SU-DHL-6 (cell line): ENCODE measurements around the gene EMX1.

Source experiments
- H2AFZ ChIP-seq: fragments of 200-600 bp; sonication (generic); 2 replicates; pipeline ENCODE4 v1.6.1; 2014; ENCODE audit warnings: low read depth, mild to moderate bottlenecking, moderate library complexity, mixed read lengths, antibody characterized with exemption, low read length; ENCODE audit not compliant: severe bottlenecking
- H3F3A ChIP-seq: fragments of 200-600 bp; shearing (Covaris generic); 2 replicates; pipeline ENCODE4 v1.6.0; 2016; ENCODE audit warnings: antibody characterized with exemption, mild to moderate bottlenecking; ENCODE audit not compliant: insufficient read depth
- H3K27ac ChIP-seq: fragments of 200-600 bp; sonication (generic); 2 replicates; pipeline ENCODE4 v1.5.1; 2016; ENCODE audit warnings: low read depth, mild to moderate bottlenecking, low read length, moderate library complexity, mixed read lengths
- H3K27me3 ChIP-seq: fragments of 200-600 bp; sonication (generic), shearing (Covaris generic); 2 replicates; pipeline ENCODE4 v1.6.0; 2014; ENCODE audit warnings: mild to moderate bottlenecking, low read length
- H3K36me3 ChIP-seq: fragments of 200-600 bp; sonication (generic); 2 replicates; pipeline ENCODE4 v1.6.1; 2014; ENCODE audit warnings: mild to moderate bottlenecking, low read length, mixed read lengths
- H3K4me2 ChIP-seq: fragments of 300-600, 200-600 bp; shearing (Covaris generic), sonication (generic); 2 replicates; pipeline ENCODE4 v1.6.0; 2014; ENCODE audit warnings: low read length, low read depth, mild to moderate bottlenecking; ENCODE audit not compliant: poor library complexity, severe bottlenecking
- H3K4me3 ChIP-seq: fragments of 200-600 bp; sonication (generic); 2 replicates; pipeline ENCODE4 v1.5.1; 2014; ENCODE audit warnings: antibody characterized with exemption, low read length, mild to moderate bottlenecking, mixed read lengths; ENCODE audit not compliant: insufficient read depth, poor library complexity, severe bottlenecking
- H3K79me2 ChIP-seq: fragments of 200-600 bp; sonication (generic); 2 replicates; pipeline ENCODE4 v1.6.1; 2014; ENCODE audit warnings: mild to moderate bottlenecking, low read length, moderate library complexity; ENCODE audit not compliant: insufficient read depth
- H3K9ac ChIP-seq: fragments of 200-600 bp; sonication (generic); 2 replicates; pipeline ENCODE4 v1.7.0; 2014; ENCODE audit warnings: mild to moderate bottlenecking, low read length
- H3K9me2 ChIP-seq: fragments of 200-600 bp; sonication (generic); replicated peaks from 2 replicates; pipeline ENCODE4 v1.6.1; 2014; ENCODE audit warnings: low read length; ENCODE audit not compliant: insufficient read depth
- H3K9me3 ChIP-seq: fragments of 200-600 bp; sonication (generic); 2 replicates; pipeline ENCODE4 v1.6.1; 2014; ENCODE audit warnings: low read length, mixed read lengths; ENCODE audit not compliant: insufficient read depth
- H4K20me1 ChIP-seq: fragments of 200-600 bp; sonication (generic); 2 replicates; pipeline ENCODE4 v1.6.1; 2014; ENCODE audit warnings: low read depth, mild to moderate bottlenecking, antibody characterized with exemption, low read length, moderate library complexity, mixed read lengths
- CTCF ChIP-seq: fragments of 200-600 bp; sonication (generic); IDR thresholded peaks from one replicate; pipeline ENCODE4 v1.5.1; 2017; ENCODE audit warnings: antibody characterized with exemption, mild to moderate bottlenecking, low read length, moderate library complexity; ENCODE audit not compliant: insufficient read depth, poor library complexity, severe bottlenecking
- EZH2phosphoT487 ChIP-seq: fragments of 200-600 bp; sonication (generic), shearing (Covaris generic); conservative IDR thresholded peaks from 2 replicates; pipeline ENCODE4 v1.6.1; 2018; ENCODE audit warnings: mild to moderate bottlenecking, antibody characterized with exemption, low read length, moderate library complexity, mixed read lengths

The EMX1 gene

GRCh38 chr2:72965016-72965415, 47.7 kb downstream of the EMX1 start:
- H3K9me2 ChIP-seq: no peaks in the 10 kb centered on the region
- H3K36me3 ChIP-seq: no peaks in the 10 kb centered on the region
- no peaks in the 10 kb centered on the region for H3K9me3 ChIP-seq
- no peaks in the 10 kb centered on the region for H4K20me1 ChIP-seq
- no peak overlapping the region for H2AFZ ChIP-seq
- H3K27me3 ChIP-seq: no peaks in the 10 kb centered on the region
- H3K9ac ChIP-seq: no peak overlapping the region
- H3K4me2 ChIP-seq: no peak overlapping the region
- no peaks in the 10 kb centered on the region for H3F3A ChIP-seq
- no peak overlapping the region for H3K4me3 ChIP-seq
- no peaks in the 10 kb centered on the region for H3K79me2 ChIP-seq
- no peak for TF ChIP-seq EZH2phosphoT487
- no peak for TF ChIP-seq CTCF
- no peak overlapping the region for H3K27ac ChIP-seq

GRCh38 chr2:72965770-72966450, 48.6 kb downstream of the EMX1 start:
- H3K4me3 ChIP-seq: no peak overlapping the region
- no peak overlapping the region for H3K9ac ChIP-seq
- no peaks in the 10 kb centered on the region for H3K79me2 ChIP-seq
- no peak overlapping the region for H3K4me2 ChIP-seq
- no peaks in the 10 kb centered on the region for H3K36me3 ChIP-seq
- H3F3A ChIP-seq: no peaks in the 10 kb centered on the region
- H2AFZ ChIP-seq: no peak overlapping the region
- no peak for TF ChIP-seq CTCF
- TF ChIP-seq EZH2phosphoT487: no peak
- H4K20me1 ChIP-seq: no peaks in the 10 kb centered on the region
- no peak overlapping the region for H3K27ac ChIP-seq
- H3K27me3 ChIP-seq: no peaks in the 10 kb centered on the region
- no peaks in the 10 kb centered on the region for H3K9me3 ChIP-seq
- no peaks in the 10 kb centered on the region for H3K9me2 ChIP-seq

- Histone ChIP-seq H3K9me2 (no peaks in the 10 kb centered on the region), H3K27me3 (no peaks in the 10 kb centered on the region), H4K20me1 (no peaks in the 10 kb centered on the region), H3K9me3 (no peaks in the 10 kb centered on the region), H3F3A (no peaks in the 10 kb centered on the region), H3K4me3 (no peak overlapping the region), H3K27ac (no peak overlapping the region), H3K79me2 (no peaks in the 10 kb centered on the region), H3K36me3 (no peaks in the 10 kb centered on the region), H3K9ac (no peak overlapping the region), H2AFZ (no peak overlapping the region), H3K4me2 (no peak overlapping the region)
- TF ChIP-seq CTCF (no peak), EZH2phosphoT487 (no peak)
Observed at GRCh38 chr2:72968286-72968685, 51.0 kb downstream of the EMX1 start.
